GM21825 (cell line): Measurements from ENCODE around the gene ATP5MC2.

Source experiments
- ATAC-seq: cut with Tn5 transposase; IDR thresholded peaks from one replicate; pipeline ENCODE4 v1.9.1; 2021; ENCODE audit warnings: mild to moderate bottlenecking, moderate library complexity; ENCODE audit not compliant: unreplicated experiment

ATP5MC2 gene

GRCh38 chr12:53616950-53617349 is 58.9 kb downstream of the ATP5MC2 start:
- ATAC-seq, result no peak
